ENCODE results near the gene NT5DC3.
A peak's percentile ranks its signal among the peaks of the same experiment; 100 is the strongest.

Gene NT5DC3

DNA sequence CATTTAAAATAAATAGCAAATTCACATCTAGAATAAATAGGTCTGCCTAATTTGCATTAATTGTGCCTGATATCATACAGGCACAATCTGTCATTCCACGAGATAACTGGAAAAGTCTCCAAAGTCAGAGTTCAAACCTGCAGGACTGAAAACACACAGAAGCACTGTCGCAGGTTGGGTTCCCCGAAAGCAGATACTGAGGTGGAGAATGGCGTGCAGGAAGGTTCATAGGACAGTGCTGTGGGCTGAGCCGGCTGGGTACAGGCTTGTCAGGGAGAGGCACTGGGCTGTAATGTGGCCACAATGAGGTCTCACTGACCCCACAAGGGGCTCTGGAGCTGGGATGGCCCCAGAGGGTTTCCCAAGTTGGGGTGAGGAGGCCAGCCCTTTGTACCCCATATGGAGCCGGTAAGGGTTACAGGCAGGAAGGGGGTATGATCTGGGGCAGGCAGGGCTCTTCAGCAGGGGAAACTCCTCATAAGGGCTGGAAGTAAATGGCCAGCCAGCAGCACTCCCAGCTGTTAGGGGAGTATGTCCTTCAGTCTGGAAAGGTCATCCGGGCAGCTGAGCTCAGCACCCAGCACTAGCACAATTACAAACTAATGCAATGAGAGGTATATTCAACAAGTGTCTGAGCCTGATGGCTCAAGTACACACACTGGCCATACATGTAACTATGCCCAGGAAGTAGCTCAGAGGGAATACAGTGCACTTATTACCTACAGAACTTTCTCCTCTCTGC is 68.5 kb downstream of the NT5DC3 start:
- no peak overlapping the region for H3K27ac ChIP-seq (ENCODE audit: low read length)
- H3K79me2 ChIP-seq (ENCODE audit: low read length): no peaks in the 10 kb centered on the region
- H2AFZ ChIP-seq (ENCODE audit: low read length): no peak overlapping the region
- DNase-seq: no peak
- H3F3A ChIP-seq (ENCODE audit: insufficient read depth, low read length): no peaks in the 10 kb centered on the region
- no peaks in the 10 kb centered on the region for H3K9me2 ChIP-seq (replicated peaks; ENCODE audit: insufficient read depth, low read length)
- no peak overlapping the region for H3K4me2 ChIP-seq (ENCODE audit: low read depth, low read length)
- H4K20me1 ChIP-seq (ENCODE audit: insufficient read depth, low read length): no peaks in the 10 kb centered on the region
- no peaks in the 10 kb centered on the region for H3K9me3 ChIP-seq (replicated peaks; ENCODE audit: insufficient read depth, low read length)
- no peaks in the 10 kb centered on the region for H3K4me1 ChIP-seq (ENCODE audit: low read length)
- no peaks in the 10 kb centered on the region; the same call in none of the 2 replicates for H3K36me3 ChIP-seq (replicated peaks; ENCODE audit: insufficient read depth, low read length)
- no peak overlapping the region for H3K9ac ChIP-seq (ENCODE audit: low read length)
- no peak overlapping the region for H3K4me3 ChIP-seq (ENCODE audit: low read length)
- TF ChIP-seq EZH2 (optimal IDR thresholded peaks at IDR 0.05; ENCODE audit: low read depth, low read length) (no peak), EZH2phosphoT487 (IDR thresholded peaks at IDR 0.05; ENCODE audit: low read length) (no peak)
- TF ChIP-seq, protein P1, sequence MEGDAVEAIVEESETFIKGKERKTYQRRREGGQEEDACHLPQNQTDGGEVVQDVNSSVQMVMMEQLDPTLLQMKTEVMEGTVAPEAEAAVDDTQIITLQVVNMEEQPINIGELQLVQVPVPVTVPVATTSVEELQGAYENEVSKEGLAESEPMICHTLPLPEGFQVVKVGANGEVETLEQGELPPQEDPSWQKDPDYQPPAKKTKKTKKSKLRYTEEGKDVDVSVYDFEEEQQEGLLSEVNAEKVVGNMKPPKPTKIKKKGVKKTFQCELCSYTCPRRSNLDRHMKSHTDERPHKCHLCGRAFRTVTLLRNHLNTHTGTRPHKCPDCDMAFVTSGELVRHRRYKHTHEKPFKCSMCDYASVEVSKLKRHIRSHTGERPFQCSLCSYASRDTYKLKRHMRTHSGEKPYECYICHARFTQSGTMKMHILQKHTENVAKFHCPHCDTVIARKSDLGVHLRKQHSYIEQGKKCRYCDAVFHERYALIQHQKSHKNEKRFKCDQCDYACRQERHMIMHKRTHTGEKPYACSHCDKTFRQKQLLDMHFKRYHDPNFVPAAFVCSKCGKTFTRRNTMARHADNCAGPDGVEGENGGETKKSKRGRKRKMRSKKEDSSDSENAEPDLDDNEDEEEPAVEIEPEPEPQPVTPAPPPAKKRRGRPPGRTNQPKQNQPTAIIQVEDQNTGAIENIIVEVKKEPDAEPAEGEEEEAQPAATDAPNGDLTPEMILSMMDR (IDR thresholded peaks at IDR 0.05; ENCODE audit: low read length): no peak
- no peaks in the 10 kb centered on the region for H3K27me3 ChIP-seq (replicated peaks; ENCODE audit: insufficient read depth, low read length)

GRCh38 chr12:103771466-103771865 is 69.6 kb downstream of the NT5DC3 start:
- Histone ChIP-seq H3K79me2 (ENCODE audit: low read length) (no peaks in the 10 kb centered on the region), H3K36me3 (replicated peaks; ENCODE audit: insufficient read depth, low read length) (no peaks in the 10 kb centered on the region; the same call in 1 of the 2 replicates), H3K9me2 (replicated peaks; ENCODE audit: insufficient read depth, low read length) (no peaks in the 10 kb centered on the region), H2AFZ (ENCODE audit: low read length) (no peak overlapping the region), H3K4me1 (ENCODE audit: low read length) (no peaks in the 10 kb centered on the region), H4K20me1 (ENCODE audit: insufficient read depth, low read length) (no peaks in the 10 kb centered on the region), H3K27me3 (replicated peaks; ENCODE audit: insufficient read depth, low read length) (no peaks in the 10 kb centered on the region), H3K27ac (ENCODE audit: low read length) (no peak overlapping the region), H3K4me2 (ENCODE audit: low read depth, low read length) (no peak overlapping the region), H3K4me3 (ENCODE audit: low read length) (no peak overlapping the region), H3F3A (ENCODE audit: insufficient read depth, low read length) (no peaks in the 10 kb centered on the region), H3K9me3 (replicated peaks; ENCODE audit: insufficient read depth, low read length) (no peaks in the 10 kb centered on the region), H3K9ac (ENCODE audit: low read length) (no peak overlapping the region)
- no peak for DNase-seq
- TF ChIP-seq, protein P1 (IDR thresholded peaks at IDR 0.05; ENCODE audit: low read length): peak; percentile 17
- TF ChIP-seq EZH2 (optimal IDR thresholded peaks at IDR 0.05; ENCODE audit: low read depth, low read length): no peak

DNA sequence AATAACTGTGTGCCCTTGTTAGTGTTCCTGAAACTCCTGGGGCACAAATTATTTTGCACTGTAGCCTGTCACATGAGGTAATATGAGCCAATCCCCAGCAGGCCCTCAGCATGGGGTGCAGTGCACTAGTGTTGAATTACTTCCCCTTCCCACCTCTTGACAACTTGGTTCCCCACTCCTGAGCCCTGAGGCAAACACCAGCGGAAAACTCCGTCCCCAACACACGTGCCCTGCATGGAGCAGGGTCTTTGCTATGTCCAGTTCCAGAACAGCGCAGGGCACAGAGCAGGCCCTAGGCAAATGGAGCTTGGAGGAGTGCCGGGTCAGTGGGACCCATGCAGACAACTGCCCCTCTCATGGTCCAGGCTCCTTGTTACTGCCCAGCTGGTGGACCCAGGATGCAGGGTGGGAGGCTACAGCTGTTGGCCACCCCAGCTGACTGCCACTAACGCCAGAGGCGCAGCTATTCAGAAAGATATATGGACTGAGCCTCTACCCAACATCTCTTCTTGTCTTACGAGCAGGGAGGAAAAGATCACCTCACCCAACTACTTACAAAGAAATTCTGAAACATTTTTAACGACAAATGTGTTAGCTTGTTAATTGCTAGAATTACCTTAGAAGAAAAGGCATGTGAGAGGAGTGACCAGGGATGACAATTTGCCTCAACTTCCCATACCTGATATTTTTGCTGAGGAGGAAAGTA is 71.6 kb downstream of the NT5DC3 start:
- Histone ChIP-seq H3K9me2 (replicated peaks; ENCODE audit: insufficient read depth, low read length) (no peaks in the 10 kb centered on the region), H3K36me3 (replicated peaks; ENCODE audit: insufficient read depth, low read length) (no peaks in the 10 kb centered on the region), H3K27ac (ENCODE audit: low read length) (no peak overlapping the region), H3K4me2 (ENCODE audit: low read depth, low read length) (no peak overlapping the region), H2AFZ (ENCODE audit: low read length) (no peak overlapping the region), H4K20me1 (ENCODE audit: insufficient read depth, low read length) (no peaks in the 10 kb centered on the region), H3K4me3 (ENCODE audit: low read length) (no peak overlapping the region), H3K4me1 (ENCODE audit: low read length) (no peaks in the 10 kb centered on the region), H3K27me3 (replicated peaks; ENCODE audit: insufficient read depth, low read length) (no peaks in the 10 kb centered on the region), H3K79me2 (ENCODE audit: low read length) (no peaks in the 10 kb centered on the region), H3F3A (ENCODE audit: insufficient read depth, low read length) (no peaks in the 10 kb centered on the region), H3K9ac (ENCODE audit: low read length) (no peak overlapping the region), H3K9me3 (replicated peaks; ENCODE audit: insufficient read depth, low read length) (no peaks in the 10 kb centered on the region)
- no peak for TF ChIP-seq EZH2phosphoT487 (IDR thresholded peaks at IDR 0.05; ENCODE audit: low read length)
- TF ChIP-seq, protein P1 (IDR thresholded peaks at IDR 0.05; ENCODE audit: low read length): no peak
- TF ChIP-seq EZH2 (optimal IDR thresholded peaks at IDR 0.05; ENCODE audit: low read depth, low read length): no peak
- DNase-seq: no peak

Data from MM.1S (cell line).